Measurements from ENCODE around the gene MAFG. TPM values are rescaled to one million over a fixed set of nuclear protein-coding genes. Genes with fewer than 3 reads are reported as not detected.

Gene MAFG
- total RNA-seq, 1 experiment from 2014 or later = 29.8 TPM

- Mint-ChIP-seq H3K36me3 (peaks cover 10% of the 10 kb centered on the region), H3K4me1 (peaks cover 34% of the 10 kb centered on the region), H3K4me3 (peak overlapping the region; percentile 12; the same call in 1 of the 2 replicates), H3K27ac (peak overlapping the region; percentile 79), H3K9me3 (no peaks in the 10 kb centered on the region), H3K27me3 (ENCODE audit: low read depth) (no peaks in the 10 kb centered on the region)
- ATAC-seq (no peak), DNase-seq (ENCODE audit: low spot score) (no peak)
- CTCF ChIA-PET = interaction anchor here (0.5 to 2.5 kb wide), 10 partner anchors 12 to 558 kb away, joined by 3 to 15 read pairs (median 4); partner anchors contain the start of genes DCXR and PCYT2
- POLR2A ChIA-PET = interaction anchor here (1.3 to 2.5 kb wide), 5 partner anchors 9 to 101 kb away, joined by 4 to 9 read pairs (median 7); partner anchors contain the start of genes CENPX and LRRC45
- TF ChIP-seq MAX (CRISPR knock-in tag; IDR thresholded peaks at IDR 0.05) (no peak), HMGXB4 (CRISPR knock-in tag; IDR thresholded peaks at IDR 0.05) (peak; percentile 25; the same call in 1 of the 2 replicates)
These were observed 4.8 kb downstream of the MAFG start for GRCh38 chr17:81922566-81923301.

- Mint-ChIP-seq H3K4me3 (no peak overlapping the region), H3K27me3 (ENCODE audit: low read depth) (no peaks in the 10 kb centered on the region), H3K4me1 (peaks cover 38% of the 10 kb centered on the region), H3K36me3 (peaks cover 10% of the 10 kb centered on the region), H3K9me3 (no peaks in the 10 kb centered on the region), H3K27ac (peak overlapping the region; percentile 70)
- ChIA-PET POLR2A (interaction anchor here (2.5 kb wide), 1 partner anchor 9 kb away, joined by 7 read pairs; no protein-coding TSS in a partner anchor), CTCF (interaction anchor here (0.5 to 2.5 kb wide), 4 partner anchors 11 to 559 kb away, joined by 3 to 15 read pairs (median 8); partner anchors contain the start of genes DCXR and PCYT2)
- DNase-seq (ENCODE audit: low spot score) (no peak), ATAC-seq (no peak)
- TF ChIP-seq GTF2I (CRISPR knock-in tag; conservative IDR thresholded peaks at IDR 0.05) (no peak), TP53 (CRISPR knock-in tag; IDR thresholded peaks at IDR 0.05) (no peak), MXD4 (CRISPR knock-in tag; IDR thresholded peaks at IDR 0.05; ENCODE audit: borderline replicate concordance) (no peak), E2F1 (CRISPR knock-in tag; IDR thresholded peaks at IDR 0.05) (no peak), ETV6 (CRISPR knock-in tag; IDR thresholded peaks at IDR 0.05) (no peak), IRF1 (CRISPR knock-in tag; IDR thresholded peaks at IDR 0.05) (no peak), MAX (CRISPR knock-in tag; IDR thresholded peaks at IDR 0.05) (no peak), GABPB1 (CRISPR knock-in tag; IDR thresholded peaks at IDR 0.05) (no peak), NFYB (CRISPR knock-in tag; conservative IDR thresholded peaks at IDR 0.05; ENCODE audit: low read depth) (no peak)
These were observed 5.5 kb downstream of the MAFG start for GRCh38 chr17:81921996-81922565.

GRCh38 chr17:81921537-81921862 lies 6.0 kb downstream of the MAFG start:
- Mint-ChIP-seq H3K4me3 (no peak overlapping the region), H3K9me3 (no peaks in the 10 kb centered on the region), H3K36me3 (peaks cover 10% of the 10 kb centered on the region), H3K4me1 (peaks cover 43% of the 10 kb centered on the region), H3K27me3 (ENCODE audit: low read depth) (no peaks in the 10 kb centered on the region), H3K27ac (no peak overlapping the region)
- POLR2A ChIA-PET = no interaction called here
- DNase-seq (ENCODE audit: low spot score) (no peak), ATAC-seq (no peak)
- TF ChIP-seq FOXK1 (CRISPR knock-in tag; IDR thresholded peaks at IDR 0.05) (no peak), ZNF671 (CRISPR knock-in tag; IDR thresholded peaks at IDR 0.05) (no peak), SMAD3 (CRISPR knock-in tag; IDR thresholded peaks at IDR 0.05; ENCODE audit: borderline replicate concordance) (no peak), MLX (CRISPR knock-in tag; IDR thresholded peaks at IDR 0.05) (no peak), ZNF512 (CRISPR knock-in tag; IDR thresholded peaks at IDR 0.05; ENCODE audit: borderline replicate concordance) (no peak), CBFB (CRISPR knock-in tag; IDR thresholded peaks at IDR 0.05; ENCODE audit: low read depth) (no peak), ETV6 (CRISPR knock-in tag; IDR thresholded peaks at IDR 0.05) (no peak), ZBTB21 (CRISPR knock-in tag; IDR thresholded peaks at IDR 0.05; ENCODE audit: borderline replicate concordance) (no peak), TCF7 (CRISPR knock-in tag; IDR thresholded peaks at IDR 0.05; ENCODE audit: low read depth) (no peak), NFATC4 (CRISPR knock-in tag; IDR thresholded peaks at IDR 0.05) (no peak), TP53 (CRISPR knock-in tag; IDR thresholded peaks at IDR 0.05) (no peak)
- CTCF ChIA-PET = no interaction called here

Data from WTC11 (cell line).